Lower leg skin (tissue), 4 donors: ENCODE results near the gene LRRC23. TPM values are rescaled to one million over a fixed set of nuclear protein-coding genes. Genes with fewer than 3 reads are reported as not detected.

Experiments
- DNase-seq, 2 donors: peaks; one replicate each; pipeline ENCODE4 v3.0.0-alpha.2; 2019; ENCODE audit warnings: low spot score in 2 of 2
- H3K4me3 ChIP-seq: fragments of 200-600 bp; sonication (generic); 2 replicates; pipeline ENCODE4 v1.5.1; 2017; ENCODE audit warnings: mild to moderate bottlenecking, low read depth; ENCODE audit not compliant: poor library complexity, severe bottlenecking
- POLR2A ChIP-seq, 2 donors: fragments of 450-650 bp; IDR thresholded peaks; one replicate each; pipeline ENCODE4 v1.6.1; 2016 to 2017; ENCODE audit warnings: antibody characterized with exemption in 2 of 2, mild to moderate bottlenecking in 1 of 2, moderate library complexity in 1 of 2
- WGBS, 2 donors: methylation state at CpG; one replicate each; pipeline ENCODE4 v1.1.5; 2018; 5-methylcytosine and 5-hydroxymethylcytosine counted together
- intact Hi-C: fragments of 100-400 bp; cut with DNase I; formaldehyde crosslinking; loops from one replicate; pipeline ENCODE4 v1.15.0; 2023; ENCODE audit warnings: low total_unique reads
- total RNA-seq, 4 donors: library from RNA; depleted of rRNA; stranded (reverse); fragments of >200 nt; gene quantifications; one replicate each; pipeline ENCODE4 v1.1.0, GENCODE V29; 2016
- TF ChIP-seq, protein P1 (sequence below), 3 donors: fragments of 450-650 bp; IDR thresholded peaks; one replicate each; pipeline ENCODE4 v1.5.1; 2016; ENCODE audit warnings: antibody characterized with exemption in 3 of 3, mild to moderate bottlenecking in 3 of 3, moderate library complexity in 2 of 3

Gene LRRC23
- total RNA-seq, 4 donors from 2014 or later = 6.4 to 11.5 (median 8.2) TPM

GRCh38 chr12:6957151-6957701 lies 52.6 kb downstream of the LRRC23 start:
- WGBS, 2 donors = 78 to 84% methylated on average over 19 to 20 of the region's 20 CpGs
- intact Hi-C loops = loop anchor here (10.0 kb wide), 1 partner anchor 138 kb away; the partner anchor contains the start of gene C1R

GRCh38 chr12:6957741-6958608 lies 53.4 kb downstream of the LRRC23 start:
- WGBS, 2 donors = 49 to 68% methylated on average over 28 of the region's 28 CpGs
- intact Hi-C loops = loop anchor here (10.0 kb wide), 1 partner anchor 137 kb away; the partner anchor contains the start of gene C1R

More at GRCh38 chr12:6957151-6957701, 52.6 kb downstream of the LRRC23 start:
- TF ChIP-seq, protein P1, sequence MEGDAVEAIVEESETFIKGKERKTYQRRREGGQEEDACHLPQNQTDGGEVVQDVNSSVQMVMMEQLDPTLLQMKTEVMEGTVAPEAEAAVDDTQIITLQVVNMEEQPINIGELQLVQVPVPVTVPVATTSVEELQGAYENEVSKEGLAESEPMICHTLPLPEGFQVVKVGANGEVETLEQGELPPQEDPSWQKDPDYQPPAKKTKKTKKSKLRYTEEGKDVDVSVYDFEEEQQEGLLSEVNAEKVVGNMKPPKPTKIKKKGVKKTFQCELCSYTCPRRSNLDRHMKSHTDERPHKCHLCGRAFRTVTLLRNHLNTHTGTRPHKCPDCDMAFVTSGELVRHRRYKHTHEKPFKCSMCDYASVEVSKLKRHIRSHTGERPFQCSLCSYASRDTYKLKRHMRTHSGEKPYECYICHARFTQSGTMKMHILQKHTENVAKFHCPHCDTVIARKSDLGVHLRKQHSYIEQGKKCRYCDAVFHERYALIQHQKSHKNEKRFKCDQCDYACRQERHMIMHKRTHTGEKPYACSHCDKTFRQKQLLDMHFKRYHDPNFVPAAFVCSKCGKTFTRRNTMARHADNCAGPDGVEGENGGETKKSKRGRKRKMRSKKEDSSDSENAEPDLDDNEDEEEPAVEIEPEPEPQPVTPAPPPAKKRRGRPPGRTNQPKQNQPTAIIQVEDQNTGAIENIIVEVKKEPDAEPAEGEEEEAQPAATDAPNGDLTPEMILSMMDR (IDR thresholded peaks at IDR 0.05) = no peak
- TF ChIP-seq POLR2A (IDR thresholded peaks at IDR 0.05) = no peak
- no peak overlapping the region for H3K4me3 ChIP-seq
- no peak for DNase-seq

GRCh38 chr12:6958609-6959057 lies 54.0 kb downstream of the LRRC23 start:
- no peak overlapping the region for H3K4me3 ChIP-seq
- 69% methylated on average over 10 of the region's 10 CpGs for WGBS, 2 donors
- no peak for DNase-seq
- intact Hi-C loops = loop anchor here (10.0 kb wide), 1 partner anchor 136 kb away; the partner anchor contains the start of gene C1R
- TF ChIP-seq, protein P1 (IDR thresholded peaks at IDR 0.05) = no peak
- no peak for TF ChIP-seq POLR2A (IDR thresholded peaks at IDR 0.05)

More at GRCh38 chr12:6957741-6958608, 53.4 kb downstream of the LRRC23 start:
- DNase-seq = no peak
- TF ChIP-seq POLR2A (IDR thresholded peaks at IDR 0.05) = no peak
- TF ChIP-seq, protein P1 (IDR thresholded peaks at IDR 0.05) = no peak
- no peak overlapping the region for H3K4me3 ChIP-seq

DNA sequence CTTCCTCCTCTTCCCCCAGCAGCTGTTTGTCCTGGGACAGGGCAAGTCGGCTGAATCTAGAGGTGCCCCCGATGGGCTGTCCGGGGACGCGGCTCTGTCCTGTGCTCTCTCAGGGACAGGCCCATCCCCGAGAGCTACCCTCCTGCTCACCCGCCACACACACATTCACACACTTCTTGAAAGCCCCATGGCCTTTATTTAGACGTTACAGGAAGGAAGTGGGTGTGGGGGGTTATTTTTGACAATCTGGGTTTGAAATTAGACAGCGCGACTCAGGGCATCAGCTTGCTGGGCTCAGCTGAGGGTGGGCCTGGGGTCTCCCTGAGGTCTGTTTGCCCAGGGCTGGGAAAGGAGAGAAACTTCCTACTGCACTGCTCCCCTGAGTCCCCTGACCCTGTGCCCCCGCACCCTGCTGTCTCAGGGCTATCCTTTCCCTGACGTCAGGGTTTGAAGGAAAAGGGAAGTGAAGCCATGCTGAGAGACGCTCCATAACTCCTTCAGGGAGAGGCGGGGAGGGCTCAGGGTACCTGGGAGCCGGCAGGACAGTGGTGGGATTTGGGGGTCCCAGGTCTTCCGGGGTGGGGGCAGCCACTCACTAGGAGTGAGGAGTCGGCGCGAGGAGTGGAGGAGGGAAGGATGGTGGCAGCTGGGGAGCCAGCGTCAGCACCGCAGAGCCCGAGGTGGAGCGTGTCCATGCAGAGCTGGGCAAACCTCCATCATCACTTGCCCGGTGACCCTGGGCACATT lies 54.6 kb downstream of the LRRC23 start:
- intact Hi-C loops = loop anchor here (10.0 kb wide), 1 partner anchor 136 kb away; the partner anchor contains the start of gene C1R
- DNase-seq = peak in 1 of 2 donors; percentile 87
- no peak overlapping the region for H3K4me3 ChIP-seq
- TF ChIP-seq POLR2A (IDR thresholded peaks at IDR 0.05) = no peak
- TF ChIP-seq, protein P1 (IDR thresholded peaks at IDR 0.05) = no peak
- 59 to 70% methylated on average over 24 of the region's 24 CpGs for WGBS, 2 donors

DNA sequence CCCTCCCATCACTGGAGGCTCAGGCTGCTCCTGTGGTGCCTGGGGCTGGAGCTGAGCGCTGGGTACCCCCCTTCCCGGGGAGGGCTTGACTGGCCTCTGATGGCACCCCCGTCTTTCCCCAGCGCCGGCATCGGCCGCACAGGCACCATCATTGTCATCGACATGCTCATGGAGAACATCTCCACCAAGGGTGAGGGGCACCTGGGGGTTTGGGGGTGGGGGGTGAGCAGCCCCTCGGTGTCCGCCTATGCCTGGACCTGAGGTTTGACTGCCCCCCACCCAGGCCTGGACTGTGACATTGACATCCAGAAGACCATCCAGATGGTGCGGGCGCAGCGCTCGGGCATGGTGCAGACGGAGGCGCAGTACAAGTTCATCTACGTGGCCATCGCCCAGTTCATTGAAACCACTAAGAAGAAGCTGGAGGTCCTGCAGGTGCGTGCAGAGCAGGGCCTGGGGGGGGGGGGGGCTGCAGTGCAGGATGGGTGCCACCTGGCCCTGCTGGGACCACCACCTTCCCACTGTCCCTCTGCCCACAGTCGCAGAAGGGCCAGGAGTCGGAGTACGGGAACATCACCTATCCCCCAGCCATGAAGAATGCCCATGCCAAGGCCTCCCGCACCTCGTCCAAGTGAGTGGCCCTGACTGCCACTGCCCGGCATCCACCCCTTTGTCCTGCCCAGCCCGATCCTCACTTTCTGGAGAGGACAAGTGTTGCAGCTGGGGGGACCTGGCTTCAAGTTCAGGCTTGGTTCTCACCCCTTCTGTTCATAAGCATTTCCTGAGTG lies 55.4 kb downstream of the LRRC23 start:
- intact Hi-C loops = loop anchor here (10.0 kb wide), 2 partner anchors 85 to 135 kb away; partner anchors contain the start of genes C1R and SPSB2
- peak in 1 of 2 donors; percentile 84 for DNase-seq
- WGBS, 2 donors = 87 to 89% methylated on average over 24 to 26 of the region's 26 CpGs
- no peak for TF ChIP-seq POLR2A (IDR thresholded peaks at IDR 0.05)
- TF ChIP-seq, protein P1 (IDR thresholded peaks at IDR 0.05) = no peak
- H3K4me3 ChIP-seq = no peak overlapping the region
